Colonic mucosa (tissue), 4 donors: ENCODE data around the gene SESTD1. TPM values are rescaled to one million over a fixed set of nuclear protein-coding genes. Genes with fewer than 3 reads are reported as not detected.

ENCODE experiments used
- DNase-seq: peaks from one replicate; pipeline ENCODE4 v3.0.0-alpha.2; 2020
- H3K27ac ChIP-seq: fragments of 200-600 bp; one replicate; pipeline ENCODE4 v1.8.0; 2021
- H3K27me3 ChIP-seq: fragments of 200-600 bp; one replicate; pipeline ENCODE4 v1.8.0; 2021
- H3K36me3 ChIP-seq: fragments of 200-600 bp; one replicate; pipeline ENCODE4 v1.8.0; 2021
- H3K4me1 ChIP-seq: fragments of 200-600 bp; one replicate; pipeline ENCODE4 v1.8.0; 2021; ENCODE audit warnings: mild to moderate bottlenecking
- H3K4me3 ChIP-seq: fragments of 200-600 bp; one replicate; pipeline ENCODE4 v1.8.0; 2021
- H3K9ac ChIP-seq, 2 donors: one replicate each; pipeline ENCODE4 v1.7.0; 2013; ENCODE audit warnings: control low read depth in 2 of 2, low read depth in 2 of 2, low read length in 2 of 2
- H3K9me3 ChIP-seq: fragments of 200-600 bp; one replicate; pipeline ENCODE4 v1.8.0; 2021
- CTCF ChIP-seq: fragments of 200-600 bp; IDR thresholded peaks from one replicate; pipeline ENCODE4 v1.8.0; 2022; ENCODE audit warnings: antibody characterized with exemption, mild to moderate bottlenecking
- intact Hi-C: fragments of 100-400 bp; cut with DNase I; formaldehyde crosslinking; loops from one replicate; pipeline ENCODE4 v1.14.1; 2022
- total RNA-seq, 2 donors: library from RNA; stranded (reverse); fragmentation: NEBNext Ultra II Directional in 1 of 2; extraction: Animal tissue kit (Norgen Biotek cat#: 25700) in 1 of 2; gene quantifications; one replicate each; pipeline ENCODE4 v1.2.1, GENCODE V29; 2021
- donor health status: healthy.
- donor health status: DM: no; HTN: no; CAD: no.
- donor health status: DM: no; HTN: no; CAD: no.

The SESTD1 gene
- total RNA-seq, 2 donors from 2014 or later = 25.5 to 41.3 TPM

GRCh38 chr2:179290329-179290728 is 25.7 kb upstream of the SESTD1 start:
- no peak for TF ChIP-seq CTCF
- Histone ChIP-seq H3K36me3 (no peaks in the 10 kb centered on the region), H3K4me3 (no peak overlapping the region), H3K9ac (no peak overlapping the region), H3K27me3 (no peaks in the 10 kb centered on the region), H3K4me1 (no peaks in the 10 kb centered on the region), H3K27ac (no peak overlapping the region), H3K9me3 (no peaks in the 10 kb centered on the region)
- no peak for DNase-seq
- intact Hi-C loops = no loop called here

- Histone ChIP-seq H3K9ac (no peak overlapping the region), H3K36me3 (no peaks in the 10 kb centered on the region), H3K27ac (no peak overlapping the region), H3K4me3 (no peak overlapping the region), H3K27me3 (no peaks in the 10 kb centered on the region), H3K9me3 (no peaks in the 10 kb centered on the region), H3K4me1 (no peaks in the 10 kb centered on the region)
- no peak for DNase-seq
- intact Hi-C loops = no loop called here
- TF ChIP-seq CTCF = no peak
Measured at GRCh38 chr2:179285060-179285459, 20.4 kb upstream of the SESTD1 start.

- Histone ChIP-seq H3K27ac (no peak overlapping the region), H3K27me3 (no peaks in the 10 kb centered on the region), H3K4me3 (no peak overlapping the region), H3K4me1 (peaks cover 4% of the 10 kb centered on the region), H3K9me3 (no peaks in the 10 kb centered on the region), H3K36me3 (no peaks in the 10 kb centered on the region), H3K9ac (no peak overlapping the region)
- intact Hi-C loops = no loop called here
- DNase-seq = no peak
- TF ChIP-seq CTCF = no peak
Measured at GRCh38 chr2:179277429-179278196, 13.0 kb upstream of the SESTD1 start.

- TF ChIP-seq CTCF = no peak
- no peak for DNase-seq
- Histone ChIP-seq H3K9ac (no peak overlapping the region), H3K36me3 (no peaks in the 10 kb centered on the region), H3K27me3 (no peaks in the 10 kb centered on the region), H3K4me3 (no peak overlapping the region), H3K27ac (no peak overlapping the region), H3K9me3 (no peaks in the 10 kb centered on the region), H3K4me1 (peaks cover 5% of the 10 kb centered on the region)
- intact Hi-C loops = no loop called here
Measured at GRCh38 chr2:179275253-179276012, 10.8 kb upstream of the SESTD1 start.

- no peak overlapping the region for H3K4me3 ChIP-seq
- no peak overlapping the region for H3K27ac ChIP-seq
- intact Hi-C loops = no loop called here
- no peaks in the 10 kb centered on the region for H3K9me3 ChIP-seq
- no peak for TF ChIP-seq CTCF
- no peak overlapping the region for H3K9ac ChIP-seq
- H3K4me1 ChIP-seq = peaks cover 5% of the 10 kb centered on the region
- H3K27me3 ChIP-seq = no peaks in the 10 kb centered on the region
- no peak for DNase-seq
- H3K36me3 ChIP-seq = no peaks in the 10 kb centered on the region
Measured at GRCh38 chr2:179274749-179275148, 10.1 kb upstream of the SESTD1 start.
